ENCODE measurements around the gene IVD. TPM values are rescaled to one million over a fixed set of nuclear protein-coding genes. Genes with fewer than 3 reads are reported as not detected.

Gene IVD
- total RNA-seq = 16.2 and 28.3 TPM in 2 replicates

GRCh38 chr15:40405501-40406381 lies at the start of gene IVD:
IVD (plus strand) TSS chr15:40405795; CDS start chr15:40405828, 33 bp downstream.

GRCh38 chr15:40357723-40358470 lies 47.7 kb upstream of the IVD start, which contains the start of gene DISP2:
DISP2 (plus strand) TSS chr15:40358219; CDS start chr15:40358322, 103 bp downstream.

GRCh38 chr15:40382580-40383456 lies 22.8 kb upstream of the IVD start, which contains the start of gene KNSTRN:
KNSTRN (plus strand) TSS chr15:40382721; CDS start chr15:40382836, 115 bp downstream.

GRCh38 chr15:40440743-40441564 lies 35.4 kb downstream of the IVD start, which contains the start of gene BAHD1:
BAHD1 (plus strand) TSS chr15:40440953; CDS start chr15:40458465, 17,512 bp downstream.

GRCh38 chr15:40470423-40471104 lies 65.0 kb downstream of the IVD start, which contains the start of gene CHST14:
CHST14 (plus strand) TSS chr15:40470984; CDS start chr15:40471214, 230 bp downstream.

Other genes with a start within 250 kb of the IVD start
- 20.2 and 20.3 TPM in 2 replicates for gene BUB1B, start 244.7 kb upstream of the IVD start, total RNA-seq
- 36.9 and 39.2 TPM in 2 replicates for gene PAK6, start 166.7 kb upstream of the IVD start, total RNA-seq
- gene ANKRD63, start 122.7 kb upstream of the IVD start, total RNA-seq = not detected in 2 replicates
- gene PLCB2, start 97.9 kb upstream of the IVD start, total RNA-seq = 0.28 and 1.4 TPM in 2 replicates
- gene INAFM2, start 82.1 kb upstream of the IVD start, total RNA-seq = 12.5 and 16.4 TPM in 2 replicates
- 4.1 and 28.8 TPM in 2 replicates for gene CCDC9B, start 64.9 kb upstream of the IVD start, total RNA-seq
- not detected in 2 replicates for gene PHGR1, start 54.8 kb upstream of the IVD start, total RNA-seq
- gene DISP2, start 47.6 kb upstream of the IVD start, total RNA-seq = under 0.01 and 0.14 TPM in 2 replicates
- gene KNSTRN, start 23.1 kb upstream of the IVD start, total RNA-seq = 29.9 and 39.5 TPM in 2 replicates
- gene BAHD1, start 35.2 kb downstream of the IVD start, total RNA-seq = 11.1 and 14.5 TPM in 2 replicates
- 8.9 and 9.5 TPM in 2 replicates for gene CHST14, start 65.2 kb downstream of the IVD start, total RNA-seq
- 8.0 and 17.8 TPM in 2 replicates for gene CCDC32, start 159.2 kb downstream of the IVD start, total RNA-seq
- 13.7 and 16.2 TPM in 2 replicates for gene RPUSD2, start 163.5 kb downstream of the IVD start, total RNA-seq
- gene KNL1, start 188.5 kb downstream of the IVD start, total RNA-seq = 12.6 and 20.0 TPM in 2 replicates